Measurements from ENCODE around the gene PGA5.
"Not testable (repeated sequence)": the region's sequence is repeated elsewhere in the genome, so short reads cannot be mapped to it uniquely, and the experiment has no call there.

PGA5 gene

DNA sequence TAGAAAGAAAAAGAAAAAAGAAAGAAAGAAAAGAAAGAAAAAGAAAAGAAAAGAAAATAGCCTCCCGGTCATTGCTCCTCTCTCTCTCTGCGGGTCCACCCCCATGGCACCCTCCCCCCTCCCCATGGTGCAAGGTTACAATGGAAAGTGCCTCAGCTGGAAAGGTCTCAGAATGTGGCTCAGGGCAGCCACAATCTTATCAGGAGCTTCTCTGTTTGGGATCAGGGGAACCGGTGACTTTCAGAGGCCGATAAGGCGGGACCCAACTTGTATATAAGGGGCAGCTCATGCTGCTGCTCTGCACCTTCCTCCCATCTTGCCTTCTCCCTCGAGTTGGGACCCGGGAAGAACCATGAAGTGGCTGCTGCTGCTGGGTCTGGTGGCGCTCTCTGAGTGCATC, at the start of gene PGA5:
Gene PGA5, plus strand, starts transcription at position 301 of the 400 bp plus-strand sequence. Its CDS starts 52 bp downstream, at position 353.
- DNase-seq (ENCODE audit: low spot score), result not testable (repeated sequence)

DNA sequence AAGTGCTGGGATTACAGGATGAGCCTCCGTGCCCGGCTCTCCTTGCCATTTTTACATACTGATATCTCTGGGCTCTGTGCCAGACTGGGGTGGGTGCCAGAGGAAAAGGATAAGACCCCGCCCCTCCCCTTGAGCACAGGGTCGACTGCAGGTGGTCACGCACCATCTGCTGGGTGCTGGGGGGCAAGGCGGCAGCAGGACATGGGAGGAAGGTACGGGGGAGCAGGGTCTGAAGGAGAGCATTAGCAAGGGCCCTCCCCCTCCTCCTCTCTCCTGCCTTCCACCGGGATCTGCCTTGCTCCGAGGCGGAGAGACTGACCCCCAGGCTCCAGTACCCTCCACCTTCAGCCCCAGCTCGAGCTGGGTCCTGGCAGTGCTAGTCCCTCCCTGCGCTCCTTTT, 47.4 kb upstream of the PGA5 start:
- no peak for DNase-seq (ENCODE audit: low spot score)

DNA sequence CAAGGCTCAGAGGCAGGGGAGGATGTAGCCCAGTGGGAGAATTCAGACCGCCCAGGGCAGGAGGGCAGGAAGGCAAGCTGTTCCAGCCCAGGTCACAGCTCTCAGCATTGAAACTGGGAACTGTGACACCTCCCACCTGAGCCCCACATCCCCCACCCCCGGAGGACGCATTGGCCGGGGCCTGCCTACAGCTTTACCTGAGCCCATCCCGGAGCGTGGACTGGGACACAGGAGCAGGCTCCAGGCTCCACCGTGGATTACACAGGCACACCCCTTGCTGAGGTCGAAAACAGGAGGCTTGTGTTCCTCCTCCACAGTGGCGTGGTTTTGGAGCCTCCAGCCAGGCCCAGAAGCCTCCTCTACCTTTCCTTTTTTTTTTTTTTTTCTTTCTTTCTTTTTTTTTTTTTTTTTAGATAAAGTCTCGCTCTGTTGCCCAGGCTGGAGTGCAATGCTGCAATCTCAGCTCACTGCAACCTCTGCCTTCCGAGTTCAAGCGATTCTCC, 46.8 kb upstream of the PGA5 start:
- DNase-seq (ENCODE audit: low spot score), result no peak

DNA sequence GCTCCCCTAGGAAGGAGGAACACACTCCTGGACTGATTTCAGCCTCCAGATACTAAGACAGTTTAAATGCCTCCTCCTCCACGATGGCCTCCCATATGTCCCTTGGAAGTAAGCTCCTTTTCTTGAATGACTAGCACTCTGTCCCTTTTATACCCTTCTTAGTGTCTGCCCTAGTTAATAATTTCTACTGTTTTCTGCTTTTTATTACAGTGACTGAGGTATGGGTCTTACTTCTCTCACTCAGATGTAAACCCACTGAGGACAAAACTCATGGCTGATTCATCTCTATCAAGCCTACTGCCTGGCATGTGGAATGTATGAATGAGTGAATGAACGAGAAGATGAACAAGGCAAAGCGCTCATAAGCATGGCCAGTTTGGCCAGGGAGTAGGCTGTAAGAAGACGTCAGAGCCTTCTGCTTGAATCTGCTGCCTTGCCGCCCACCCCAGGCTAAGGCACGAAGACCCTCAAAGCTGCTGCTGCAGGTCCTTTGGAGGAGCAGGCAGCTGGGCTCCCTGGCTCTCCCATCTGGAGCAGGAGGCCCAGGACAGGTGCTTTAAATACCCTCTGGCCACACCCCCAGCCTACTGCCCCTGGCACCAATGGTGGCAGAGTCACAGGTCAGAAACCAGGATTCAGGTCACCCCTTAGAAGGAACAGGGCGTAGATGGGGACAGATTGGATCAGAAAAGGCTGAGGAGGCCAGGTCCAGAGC, 45.8 kb upstream of the PGA5 start:
- no peak for DNase-seq (ENCODE audit: low spot score)

DNA sequence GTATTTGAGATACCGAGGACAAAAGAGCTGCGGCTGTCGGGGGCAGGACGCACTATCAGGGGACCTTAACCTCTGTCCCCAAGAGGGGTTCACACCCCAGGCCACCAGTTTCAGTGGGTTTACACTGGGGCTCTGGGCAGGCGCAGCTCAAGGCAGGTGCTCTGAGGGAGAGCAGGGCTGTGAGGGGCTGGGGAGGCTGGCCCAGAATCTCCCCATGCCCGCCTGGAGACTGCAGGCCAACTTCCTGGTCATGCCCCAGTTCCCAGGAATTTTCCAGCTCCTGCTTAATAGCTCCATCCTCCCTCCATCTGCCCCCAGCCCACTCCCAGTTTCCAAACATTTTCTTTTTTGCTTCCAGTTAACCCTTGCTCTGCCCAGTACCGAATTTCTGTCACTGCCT, 45.3 kb upstream of the PGA5 start:
- no peak for DNase-seq (ENCODE audit: low spot score)

DNA sequence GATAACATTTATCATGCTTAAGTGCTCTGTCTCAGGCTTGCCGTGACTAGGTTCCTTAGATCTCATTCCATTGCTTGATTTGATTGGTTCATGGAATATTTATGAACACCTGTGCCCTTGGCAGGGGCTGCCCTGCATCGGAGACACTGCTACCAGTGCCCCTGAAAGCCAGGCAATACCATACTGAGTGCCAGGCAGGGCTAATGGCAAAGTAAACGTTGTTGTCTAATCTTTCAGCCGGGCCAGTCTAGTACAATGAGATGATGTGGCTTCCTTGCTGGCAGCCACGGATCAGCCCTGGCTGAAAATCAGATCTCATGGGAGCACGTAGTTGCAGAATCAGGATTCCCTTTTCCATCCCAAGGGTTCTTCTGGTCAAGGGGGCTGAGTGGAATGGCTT, 42.6 kb upstream of the PGA5 start:
- DNase-seq (ENCODE audit: low spot score), result no peak

DNA sequence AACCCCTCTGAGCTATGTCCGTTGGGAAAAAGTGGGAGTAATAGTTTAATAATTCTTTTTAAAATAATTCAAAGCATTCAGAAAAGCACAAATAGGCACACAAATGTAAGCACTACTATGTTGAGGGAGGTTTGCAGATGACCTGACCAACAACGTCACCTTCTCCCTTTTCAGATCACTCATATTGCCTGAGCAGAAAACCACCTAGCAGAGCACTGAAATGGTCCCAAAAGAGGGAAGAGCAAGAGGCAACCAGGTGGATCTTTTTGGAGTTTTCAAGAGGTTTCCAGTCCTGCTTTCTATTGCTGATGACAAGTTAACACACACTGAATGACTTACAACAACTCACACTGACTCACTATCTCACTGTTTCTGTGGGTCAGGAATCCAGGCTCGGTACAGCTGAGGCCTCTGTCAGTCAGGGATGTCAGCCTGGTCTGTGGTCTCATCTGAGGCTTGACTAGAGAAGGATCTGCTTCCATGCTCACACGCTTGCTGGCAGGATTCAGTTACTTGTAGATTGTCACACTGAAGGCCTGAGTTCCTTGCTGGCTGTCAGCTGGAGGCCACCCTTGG, 41.9 kb upstream of the PGA5 start:
- no peak for DNase-seq (ENCODE audit: low spot score)

DNA sequence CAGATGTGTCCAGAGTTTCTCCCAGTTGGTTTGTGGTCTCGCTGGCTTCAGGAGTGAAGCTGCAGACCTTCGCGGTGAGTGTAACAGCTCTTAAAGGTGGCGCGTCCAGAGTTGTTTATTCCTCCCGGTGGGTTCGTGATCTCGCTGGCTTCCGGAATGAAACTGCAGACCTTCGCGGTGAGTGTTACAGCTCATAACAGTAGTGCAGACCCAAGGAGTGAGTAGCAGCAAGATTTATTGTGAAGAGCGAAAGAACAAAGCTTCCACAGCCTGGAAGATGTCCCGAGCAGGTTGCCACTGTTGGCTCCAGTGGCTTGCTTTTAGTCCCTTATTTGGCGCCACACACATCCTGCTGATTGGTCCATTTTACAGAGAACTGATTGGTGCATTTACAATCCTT, 39.5 kb upstream of the PGA5 start:
- DNase-seq (ENCODE audit: low spot score), result no peak

DNA sequence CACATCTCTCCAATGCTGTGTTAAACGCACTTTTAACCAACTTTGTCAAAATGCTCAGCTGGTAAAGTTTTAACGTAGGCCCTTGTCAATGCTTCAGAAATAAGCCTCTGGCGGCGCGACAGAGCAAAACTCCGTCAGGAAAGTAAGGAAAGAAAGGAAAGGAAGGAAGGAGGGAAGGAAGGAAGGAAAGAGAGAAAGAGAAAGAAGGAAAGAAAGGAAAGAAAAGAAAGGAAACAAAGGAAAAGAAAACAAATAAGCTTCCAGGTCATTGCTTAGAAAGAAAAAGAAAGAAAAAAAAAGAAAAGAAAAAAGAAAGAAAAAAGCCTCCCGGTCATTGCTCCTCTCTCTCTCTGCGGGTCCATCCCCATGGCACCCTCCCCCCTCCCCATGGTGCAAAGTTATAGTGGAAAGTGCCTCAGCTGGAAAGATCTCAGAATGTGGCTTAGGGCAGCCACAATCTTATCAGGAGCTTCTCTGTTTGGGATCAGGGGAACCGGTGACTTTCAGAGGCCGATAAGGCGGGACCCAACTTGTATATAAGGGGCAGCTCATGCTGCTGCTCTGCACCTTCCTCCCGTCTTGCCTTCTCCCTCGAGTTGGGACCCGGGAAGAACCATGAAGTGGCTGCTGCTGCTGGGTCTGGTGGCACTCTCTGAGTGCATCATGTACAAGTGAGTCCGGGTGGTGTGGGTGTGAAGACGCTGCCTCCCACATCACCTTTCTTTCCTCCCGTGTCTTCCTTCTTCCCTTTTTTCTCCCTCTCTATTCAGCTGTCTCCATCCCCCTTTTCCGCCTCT, 37.8 kb upstream of the PGA5 start, which contains the start of gene PGA3:
Gene PGA3, plus strand, starts transcription at position 566 of the 797 bp plus-strand sequence. Its CDS starts 50 bp downstream, at position 616.
- DNase-seq (ENCODE audit: low spot score), result not testable (repeated sequence)

DNA sequence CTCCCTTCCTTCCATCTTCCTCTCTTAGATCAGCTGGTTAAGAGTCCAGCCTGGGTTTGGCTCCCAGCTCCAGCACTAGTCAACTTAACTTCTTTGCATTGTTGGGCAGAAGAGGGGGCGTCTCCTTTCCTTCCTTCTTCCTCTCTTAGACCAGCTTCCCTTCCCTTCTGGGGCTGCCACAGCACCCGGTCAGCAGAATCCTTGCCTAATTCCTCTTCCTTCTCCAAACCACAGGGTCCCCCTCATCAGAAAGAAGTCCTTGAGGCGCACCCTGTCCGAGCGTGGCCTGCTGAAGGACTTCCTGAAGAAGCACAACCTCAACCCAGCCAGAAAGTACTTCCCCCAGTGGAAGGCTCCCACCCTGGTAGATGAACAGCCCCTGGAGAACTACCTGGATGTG, 37.1 kb upstream of the PGA5 start:
- DNase-seq (ENCODE audit: low spot score), result not testable (repeated sequence)

DNA sequence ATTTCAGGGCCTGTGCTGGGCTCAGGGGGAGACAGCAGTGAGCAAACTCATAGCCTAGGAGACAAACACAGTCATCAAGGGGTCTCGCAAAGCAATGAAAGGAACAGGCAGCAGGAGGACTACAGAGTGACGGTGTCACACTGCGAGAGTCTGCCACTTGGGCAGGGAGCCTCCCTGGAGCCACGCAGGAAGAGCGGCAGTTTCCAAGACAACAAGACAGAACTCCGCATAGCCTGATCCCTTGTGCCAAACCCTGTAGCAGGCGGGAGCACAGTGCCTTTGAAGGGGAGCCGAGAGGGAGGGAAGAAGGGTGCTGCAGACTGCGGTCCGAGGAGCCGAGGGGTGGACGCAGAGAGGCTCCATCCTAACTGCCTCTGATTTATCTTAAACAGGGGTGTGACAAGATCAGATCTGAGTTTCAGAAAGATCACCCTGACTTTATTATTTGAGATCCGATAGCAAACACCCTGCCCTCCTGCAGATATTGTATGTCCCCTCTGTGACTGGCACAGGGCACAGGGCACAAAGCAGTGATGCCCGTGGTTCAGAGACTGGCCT, 36.4 kb upstream of the PGA5 start:
- not testable (repeated sequence) for DNase-seq (ENCODE audit: low spot score)

DNA sequence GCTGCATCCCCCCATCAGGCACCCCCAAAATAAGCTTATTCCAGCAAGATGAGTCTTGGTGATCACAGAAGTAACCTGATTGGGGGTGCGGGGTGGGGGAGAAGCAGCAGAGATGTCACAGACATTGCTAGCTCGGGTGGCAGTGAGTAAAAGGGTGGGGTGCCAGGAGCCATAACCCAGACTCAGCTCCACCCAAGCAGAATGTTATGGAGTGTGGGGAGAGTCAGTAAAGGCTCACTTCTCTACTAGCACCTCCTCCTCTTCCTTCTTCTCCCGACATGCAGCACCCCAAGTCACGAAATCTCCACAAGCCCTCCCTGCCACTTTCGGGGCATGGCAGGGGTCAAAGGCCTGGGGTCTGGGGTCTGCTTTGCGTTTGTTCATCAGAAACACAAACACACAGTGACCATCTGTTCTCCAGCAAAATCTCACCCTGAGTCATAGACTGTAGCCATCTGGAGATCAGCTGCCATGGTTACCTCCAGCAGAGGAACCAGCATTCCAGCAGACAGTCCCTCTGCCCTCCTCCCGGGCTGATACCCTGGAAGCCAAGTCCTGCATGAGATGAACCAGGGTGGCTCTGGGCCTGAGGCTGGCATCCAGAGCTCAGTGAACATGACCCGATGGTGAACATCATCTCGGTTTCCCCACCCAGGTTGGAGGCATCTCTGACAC, 33.2 kb upstream of the PGA5 start:
- DNase-seq (ENCODE audit: low spot score), result not testable (repeated sequence)

DNA sequence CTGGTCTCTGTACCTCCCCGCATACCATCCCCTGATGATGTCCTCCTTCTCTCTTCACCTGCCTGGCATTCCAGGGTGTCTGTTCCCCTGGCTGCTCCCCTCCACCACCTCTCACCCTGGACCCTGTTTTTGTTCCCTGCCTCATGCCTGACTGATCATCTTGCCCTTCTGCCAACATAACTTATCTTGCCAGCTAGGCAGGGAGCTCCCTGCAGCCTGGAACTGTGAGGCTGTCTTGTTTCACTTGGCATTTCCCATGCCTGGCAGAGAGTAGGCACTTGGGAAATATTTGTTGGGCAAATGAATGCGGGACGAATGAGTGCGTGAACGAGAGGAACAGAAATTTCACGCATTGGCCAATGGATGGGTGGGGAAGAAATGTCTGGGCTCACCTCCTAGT, 30.3 kb upstream of the PGA5 start:
- not testable (repeated sequence) for DNase-seq (ENCODE audit: low spot score)

DNA sequence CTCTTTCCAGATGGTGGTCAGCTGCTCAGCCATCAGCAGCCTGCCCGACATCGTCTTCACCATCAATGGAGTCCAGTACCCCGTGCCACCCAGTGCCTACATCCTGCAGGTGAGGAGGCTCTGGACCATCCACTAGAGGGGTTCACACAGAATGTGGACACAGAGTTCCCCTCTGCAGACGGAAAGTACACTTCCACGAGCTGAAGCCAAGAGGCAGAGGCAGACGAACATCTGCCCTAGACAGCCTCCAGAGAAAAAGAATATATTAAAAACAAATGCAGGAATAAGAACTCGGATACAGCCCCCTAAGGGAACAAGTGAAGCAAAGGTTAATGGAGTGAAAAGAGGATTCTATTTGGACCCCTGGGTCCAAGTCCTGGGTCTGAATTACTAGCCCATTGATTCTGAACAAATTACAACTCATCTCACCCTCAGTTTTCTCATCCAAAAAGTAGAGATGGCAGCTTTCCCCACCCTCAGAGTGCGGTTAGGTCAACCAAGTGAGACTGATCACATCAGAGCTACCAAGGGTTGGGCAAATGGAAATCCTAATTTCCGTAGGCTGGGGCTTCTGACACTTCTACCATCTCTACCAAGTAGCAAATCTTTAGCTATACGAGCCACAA, 29.5 kb upstream of the PGA5 start:
- DNase-seq (ENCODE audit: low spot score), result not testable (repeated sequence)

DNA sequence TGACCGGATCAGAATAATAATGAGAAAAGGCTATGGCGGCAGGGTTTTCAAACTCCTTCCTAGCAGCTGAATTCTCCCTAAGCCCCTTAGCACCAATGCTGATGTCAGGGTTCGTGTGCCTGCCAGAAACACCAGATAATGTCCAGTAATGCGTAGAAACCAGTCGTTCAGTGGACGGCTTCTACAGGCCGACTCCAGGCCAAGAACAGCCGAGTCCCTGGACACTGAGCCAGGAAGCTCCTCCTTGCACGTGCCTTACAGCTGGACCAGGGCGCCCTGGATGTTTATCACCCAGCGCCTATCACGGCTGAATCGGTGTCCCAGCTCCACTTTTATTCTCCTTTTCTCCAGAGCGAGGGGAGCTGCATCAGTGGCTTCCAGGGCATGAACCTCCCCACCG, 28.8 kb upstream of the PGA5 start:
- DNase-seq (ENCODE audit: low spot score), result not testable (repeated sequence)

DNA sequence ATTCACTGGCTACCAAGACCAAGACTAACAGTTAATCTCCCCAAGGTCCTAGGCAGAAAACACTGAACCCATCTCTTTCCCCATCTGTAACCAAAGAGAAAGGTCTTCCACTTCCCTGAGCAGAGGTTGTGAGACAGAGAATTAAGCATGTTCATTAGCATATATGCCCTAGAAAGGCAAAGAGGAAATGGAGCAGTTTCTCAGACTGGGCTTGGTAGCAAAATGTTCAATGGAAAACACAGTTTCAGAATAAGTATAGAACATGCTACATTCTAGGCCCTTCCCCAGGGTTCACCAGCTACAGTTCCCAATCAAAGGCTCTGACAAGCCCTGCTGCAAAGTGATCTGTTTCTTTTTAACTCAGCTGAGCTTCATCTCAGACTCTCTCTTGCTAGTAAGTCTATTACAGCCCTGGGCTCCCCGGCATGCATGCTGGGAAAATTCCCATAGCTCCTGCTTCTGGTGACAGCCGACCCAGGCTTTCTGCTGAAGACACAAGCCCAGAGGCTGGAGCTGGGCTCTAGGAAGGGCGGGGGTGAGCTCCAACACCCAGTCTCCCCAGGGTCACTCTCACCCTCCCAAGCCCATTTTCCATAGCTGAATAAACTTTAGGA, 27.2 kb upstream of the PGA5 start:
- not testable (repeated sequence) for DNase-seq (ENCODE audit: low spot score)

DNA sequence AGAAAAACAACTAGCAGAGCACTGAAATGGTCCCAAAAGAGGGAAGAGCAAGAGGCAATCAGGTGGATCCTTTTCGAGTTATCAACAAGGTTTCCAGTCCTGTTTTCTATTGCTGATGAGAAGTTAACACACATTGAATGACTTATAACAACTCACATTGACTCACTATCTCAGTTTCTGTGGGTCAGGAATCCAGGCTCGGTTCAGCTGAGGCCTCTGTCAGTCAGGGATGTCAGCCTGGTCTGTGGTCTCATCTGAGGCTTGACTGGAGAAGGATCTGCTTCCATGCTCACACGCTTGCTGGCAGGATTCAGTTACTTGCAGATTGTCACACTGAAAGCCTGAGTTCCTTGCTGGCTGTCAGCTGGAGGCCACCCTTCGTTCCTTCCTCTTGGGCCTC, 22.7 kb upstream of the PGA5 start:
- DNase-seq (ENCODE audit: low spot score), result not testable (repeated sequence)

DNA sequence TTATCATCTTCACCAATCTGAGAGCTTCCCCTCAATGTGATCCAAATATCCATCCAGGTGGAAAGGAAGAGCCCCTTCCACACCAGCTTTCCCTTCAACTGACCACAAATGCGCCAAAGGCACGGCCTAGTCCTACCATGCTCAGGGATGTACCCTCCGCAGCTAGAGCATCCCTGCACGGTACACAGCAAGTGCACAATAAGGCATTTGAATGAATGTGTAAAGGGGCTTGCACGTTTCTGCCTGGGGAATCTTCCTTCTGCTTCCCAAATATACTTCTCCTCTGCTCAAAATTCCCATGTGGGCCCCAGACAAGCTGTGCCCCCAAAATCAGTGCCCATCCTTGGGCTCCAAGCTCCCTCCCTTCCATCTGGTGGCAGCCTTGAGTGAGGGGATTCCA, 22.0 kb upstream of the PGA5 start:
- DNase-seq (ENCODE audit: low spot score), result not testable (repeated sequence)

DNA sequence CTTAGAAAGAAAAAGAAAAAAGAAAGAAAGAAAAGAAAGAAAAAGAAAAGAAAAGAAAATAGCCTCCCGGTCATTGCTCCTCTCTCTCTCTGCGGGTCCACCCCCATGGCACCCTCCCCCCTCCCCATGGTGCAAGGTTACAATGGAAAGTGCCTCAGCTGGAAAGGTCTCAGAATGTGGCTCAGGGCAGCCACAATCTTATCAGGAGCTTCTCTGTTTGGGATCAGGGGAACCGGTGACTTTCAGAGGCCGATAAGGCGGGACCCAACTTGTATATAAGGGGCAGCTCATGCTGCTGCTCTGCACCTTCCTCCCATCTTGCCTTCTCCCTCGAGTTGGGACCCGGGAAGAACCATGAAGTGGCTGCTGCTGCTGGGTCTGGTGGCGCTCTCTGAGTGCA, 18.9 kb upstream of the PGA5 start, which contains the start of gene PGA4:
Gene PGA4, plus strand, starts transcription at position 301 of the 400 bp plus-strand sequence. Its CDS starts 54 bp downstream, at position 355.
- not testable (repeated sequence) for DNase-seq (ENCODE audit: low spot score)

DNA sequence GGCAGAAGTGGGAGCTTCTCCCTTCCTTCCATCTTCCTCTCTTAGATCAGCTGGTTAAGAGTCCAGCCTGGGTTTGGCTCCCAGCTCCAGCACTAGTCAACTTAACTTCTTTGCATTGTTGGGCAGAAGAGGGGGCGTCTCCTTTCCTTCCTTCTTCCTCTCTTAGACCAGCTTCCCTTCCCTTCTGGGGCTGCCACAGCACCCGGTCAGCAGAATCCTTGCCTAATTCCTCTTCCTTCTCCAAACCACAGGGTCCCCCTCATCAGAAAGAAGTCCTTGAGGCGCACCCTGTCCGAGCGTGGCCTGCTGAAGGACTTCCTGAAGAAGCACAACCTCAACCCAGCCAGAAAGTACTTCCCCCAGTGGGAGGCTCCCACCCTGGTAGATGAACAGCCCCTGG, 18.3 kb upstream of the PGA5 start:
- DNase-seq (ENCODE audit: low spot score), result not testable (repeated sequence)

Measured in left forelimb (tissue), 1 donor.